Transverse colon (tissue), 4 donors: ENCODE results near the gene BFSP2. TPM values are rescaled to one million over a fixed set of nuclear protein-coding genes. Genes with fewer than 3 reads are reported as not detected.

ENCODE experiments used
- DNase-seq: peaks from one replicate; pipeline ENCODE4 v3.0.0-alpha.2; 2019
- H3K27ac ChIP-seq, 4 donors: fragments of 200-600 bp; sonication (generic); 2 replicates each; pipeline ENCODE4 v1.5.1; 2016 to 2018; ENCODE audit warnings: inconsistent platforms in 4 of 4
- H3K27me3 ChIP-seq: fragments of 200-600 bp; sonication (generic); 2 replicates; pipeline ENCODE4 v1.5.1; 2017; ENCODE audit warnings: inconsistent platforms
- H3K36me3 ChIP-seq, 4 donors: fragments of 200-600 bp; sonication (generic); 2 replicates each; pipeline ENCODE4 v1.5.1; 2017 to 2019; ENCODE audit warnings: inconsistent platforms in 4 of 4
- H3K4me1 ChIP-seq, 4 donors: fragments of 200-600 bp; sonication (generic); 2 replicates each; pipeline ENCODE4 v1.5.1; 2017 to 2020; ENCODE audit warnings: inconsistent platforms in 4 of 4
- H3K4me3 ChIP-seq, 4 donors: fragments of 200-600 bp; sonication (generic); 1 replicate in 1 of 4; 2 replicates in 3 of 4; pipeline versions ENCODE4 v1.5.1 to v1.6.1; 2017 to 2019; ENCODE audit warnings: inconsistent platforms in 4 of 4
- H3K9me3 ChIP-seq, 2 donors: fragments of 200-600 bp; sonication (generic); 2 replicates each; pipeline ENCODE4 v1.5.1; 2017 to 2019; ENCODE audit warnings: inconsistent platforms in 2 of 2
- EP300 ChIP-seq: sonication (generic); formaldehyde crosslinking; IDR thresholded peaks from one replicate; pipeline ENCODE4 v1.6.1; 2017; ENCODE audit warnings: antibody characterized with exemption, low read depth
- POLR2A ChIP-seq: fragments of 450-650 bp; IDR thresholded peaks from one replicate; pipeline ENCODE4 v1.6.1; 2016; ENCODE audit warnings: antibody characterized with exemption, mild to moderate bottlenecking, moderate library complexity
- POLR2AphosphoS5 ChIP-seq, 3 donors: sonication (generic); formaldehyde crosslinking; IDR thresholded peaks; one replicate each; pipeline ENCODE4 v1.6.1; 2016; ENCODE audit warnings: antibody characterized with exemption in 3 of 3
- WGBS, 2 donors: methylation state at CpG; one replicate each; pipeline ENCODE4 v1.1.5; 2018; ENCODE audit warnings: low coverage in 1 of 2; 5-methylcytosine and 5-hydroxymethylcytosine counted together
- in situ Hi-C, 4 donors: fragments of 200-750 bp; cut with MboI; loops; one replicate each; pipeline versions ENCODE4 v1.15.0 to v1.15.1; 2017; ENCODE audit warnings: low sequenced_read_pairs in 3 of 4, low pct_ligation_motif_present in 1 of 4, low pct_unique_long_range_greater_than_20kb in 1 of 4
- intact Hi-C: fragments of 100-400 bp; cut with DNase I; formaldehyde crosslinking; loops from one replicate; pipeline ENCODE4 v1.15.1; 2023; ENCODE audit warnings: low total_unique reads
- total RNA-seq, 4 donors: library from RNA; depleted of rRNA; stranded (reverse); fragments of >200 nt; gene quantifications; one replicate each; pipeline ENCODE4 v1.1.0, GENCODE V29; 2016
- TF ChIP-seq, protein P1 (sequence below), 5 experiments: fragments of 200-600 bp in 3 of 5; fragments of 450-650 bp in 2 of 5; sonication (generic) in 3 of 5; IDR thresholded peaks; 1 replicate in 2 of 5; 2 replicates in 3 of 5; pipeline ENCODE4 v1.5.1; 2016 to 2017; ENCODE audit warnings: antibody characterized with exemption in 5 of 5, inconsistent platforms in 3 of 5, mild to moderate bottlenecking in 2 of 5, moderate library complexity in 1 of 5

BFSP2 gene
- total RNA-seq, 4 donors from 2014 or later, result not detected

- H3K4me3 ChIP-seq, result no peak overlapping the region
- no peak for TF ChIP-seq POLR2A
- TF ChIP-seq POLR2AphosphoS5 (IDR thresholded peaks at IDR 0.05), result no peak
- TF ChIP-seq EP300, result no peak
- TF ChIP-seq, protein P1, sequence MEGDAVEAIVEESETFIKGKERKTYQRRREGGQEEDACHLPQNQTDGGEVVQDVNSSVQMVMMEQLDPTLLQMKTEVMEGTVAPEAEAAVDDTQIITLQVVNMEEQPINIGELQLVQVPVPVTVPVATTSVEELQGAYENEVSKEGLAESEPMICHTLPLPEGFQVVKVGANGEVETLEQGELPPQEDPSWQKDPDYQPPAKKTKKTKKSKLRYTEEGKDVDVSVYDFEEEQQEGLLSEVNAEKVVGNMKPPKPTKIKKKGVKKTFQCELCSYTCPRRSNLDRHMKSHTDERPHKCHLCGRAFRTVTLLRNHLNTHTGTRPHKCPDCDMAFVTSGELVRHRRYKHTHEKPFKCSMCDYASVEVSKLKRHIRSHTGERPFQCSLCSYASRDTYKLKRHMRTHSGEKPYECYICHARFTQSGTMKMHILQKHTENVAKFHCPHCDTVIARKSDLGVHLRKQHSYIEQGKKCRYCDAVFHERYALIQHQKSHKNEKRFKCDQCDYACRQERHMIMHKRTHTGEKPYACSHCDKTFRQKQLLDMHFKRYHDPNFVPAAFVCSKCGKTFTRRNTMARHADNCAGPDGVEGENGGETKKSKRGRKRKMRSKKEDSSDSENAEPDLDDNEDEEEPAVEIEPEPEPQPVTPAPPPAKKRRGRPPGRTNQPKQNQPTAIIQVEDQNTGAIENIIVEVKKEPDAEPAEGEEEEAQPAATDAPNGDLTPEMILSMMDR (IDR thresholded peaks at IDR 0.05), result no peak
- peaks cover 0 to 6% (median 1%) of the 10 kb centered on the region in 4 donors for H3K4me1 ChIP-seq
- in situ Hi-C loops, result no loop called here
- H3K9me3 ChIP-seq, result no peaks in the 10 kb centered on the region
- WGBS, 2 donors, result 76 to 91% methylated on average over 1 of the region's 1 CpG
- DNase-seq, result no peak
- H3K27me3 ChIP-seq, result no peaks in the 10 kb centered on the region
- intact Hi-C loops, result no loop called here
- no peak overlapping the region for H3K27ac ChIP-seq
- H3K36me3 ChIP-seq, result no peaks in the 10 kb centered on the region
Measured at GRCh38 chr3:133442518-133442917, 42.7 kb downstream of the BFSP2 start.

DNA sequence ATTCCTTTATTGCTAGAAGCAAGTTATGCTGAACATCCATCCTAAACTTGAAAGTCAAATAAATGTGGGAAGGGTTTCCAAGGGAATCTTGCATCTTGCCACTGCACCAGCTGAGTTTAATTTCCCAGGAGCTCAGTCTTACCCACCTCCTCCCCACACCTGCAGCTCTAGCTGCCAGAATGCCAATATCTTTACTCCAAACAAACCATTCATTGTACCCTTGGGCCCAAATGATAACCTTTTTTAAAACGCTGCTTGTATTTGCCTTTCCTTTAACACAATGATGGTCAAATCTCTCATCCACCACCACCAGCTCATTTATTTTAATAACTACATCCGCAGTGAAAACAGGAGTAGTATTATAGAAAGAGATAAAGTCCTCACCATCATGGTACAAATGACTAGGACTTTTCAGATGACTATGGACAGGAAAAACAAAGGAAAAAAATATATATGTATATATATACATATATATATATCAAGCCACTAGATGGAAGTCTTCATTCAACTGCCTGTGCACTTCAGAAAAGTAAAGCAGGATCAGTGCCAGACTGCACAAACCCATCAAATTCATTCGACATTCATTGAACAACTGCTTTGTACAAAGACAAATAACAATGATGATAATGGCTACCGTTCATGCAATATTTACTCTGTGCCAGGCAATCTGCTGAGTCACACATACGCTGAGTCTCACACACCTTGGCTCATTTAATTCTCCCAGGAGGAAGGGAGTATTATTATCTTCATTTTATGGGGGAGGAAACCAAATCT is 44.0 kb downstream of the BFSP2 start:
- in situ Hi-C loops (no loop called here), intact Hi-C loops (no loop called here)
- H3K27ac ChIP-seq, result no peak overlapping the region
- no peaks in the 10 kb centered on the region for H3K27me3 ChIP-seq
- no peaks in the 10 kb centered on the region for H3K9me3 ChIP-seq
- DNase-seq, result peak; percentile 29
- H3K36me3 ChIP-seq, result no peaks in the 10 kb centered on the region
- no peak overlapping the region for H3K4me3 ChIP-seq
- H3K4me1 ChIP-seq, result peaks cover 0 to 6% (median 1%) of the 10 kb centered on the region in 4 donors
- WGBS, 2 donors, result 37 to 39% methylated on average over 5 of the region's 5 CpGs
- TF ChIP-seq POLR2A, result no peak
- TF ChIP-seq, protein P1 (IDR thresholded peaks at IDR 0.05), result peak in 1 of 5 experiments; percentile 24

GRCh38 chr3:133444423-133444774 is 44.5 kb downstream of the BFSP2 start:
- TF ChIP-seq EP300 (no peak), POLR2AphosphoS5 (IDR thresholded peaks at IDR 0.05) (no peak), POLR2A (no peak)
- TF ChIP-seq, protein P1 (IDR thresholded peaks at IDR 0.05), result no peak
- Histone ChIP-seq H3K27ac (no peak overlapping the region), H3K4me3 (no peak overlapping the region), H3K4me1 (peaks cover 0 to 6% (median 1%) of the 10 kb centered on the region in 4 donors), H3K36me3 (no peaks in the 10 kb centered on the region), H3K9me3 (no peaks in the 10 kb centered on the region), H3K27me3 (no peaks in the 10 kb centered on the region)
- in situ Hi-C loops (no loop called here), intact Hi-C loops (no loop called here)
- DNase-seq, result no peak
- 78% methylated on average over 4 of the region's 4 CpGs; no CpG with 5 or more reads in 1 of the 2 donors for whole genome bisulfite sequencing, 2 donors

DNA sequence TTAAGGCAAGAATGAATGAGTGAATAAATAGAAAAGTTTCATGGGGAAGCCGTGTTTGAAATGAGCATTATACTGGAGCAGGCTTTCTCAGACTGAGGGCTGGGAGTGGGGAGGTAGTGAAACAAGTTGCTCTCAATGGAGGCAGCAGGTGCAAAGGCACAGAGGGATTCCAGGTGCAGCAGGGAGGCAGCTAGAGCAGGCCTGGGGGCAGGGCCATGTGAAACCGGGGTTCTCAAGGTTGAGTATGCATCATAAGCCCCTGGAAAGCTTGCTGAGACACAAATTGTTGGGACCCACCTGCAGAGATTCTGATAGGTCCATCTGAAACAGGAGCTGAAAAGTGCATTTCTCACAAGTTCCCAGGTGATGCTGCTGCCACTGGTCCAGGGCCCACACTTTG is 45.3 kb downstream of the BFSP2 start:
- WGBS, 2 donors, result 57 to 74% methylated on average over 1 to 2 of the region's 2 CpGs
- Histone ChIP-seq H3K36me3 (no peaks in the 10 kb centered on the region), H3K4me1 (peaks cover 0 to 6% (median 1%) of the 10 kb centered on the region in 4 donors), H3K27me3 (no peaks in the 10 kb centered on the region), H3K27ac (no peak overlapping the region), H3K9me3 (no peaks in the 10 kb centered on the region), H3K4me3 (no peak overlapping the region)
- intact Hi-C loops (no loop called here), in situ Hi-C loops (no loop called here)
- peak; percentile 44 for DNase-seq
- TF ChIP-seq, protein P1 (IDR thresholded peaks at IDR 0.05), result no peak
